GM12892 (cell line): ENCODE results near the gene PRKAR2B.

Experiments used
- DNase-seq: peaks from one replicate; pipeline ENCODE4 v3.0.0; 2011; ENCODE audit not compliant: insufficient read length
- FAIRE-seq: peaks from 2 replicates; lab custom pipeline; 2011; peaks lifted over from hg19 to GRCh38; lab: Jason Lieb, UNC
- POLR2A ChIP-seq: IDR thresholded peaks from 2 replicates; pipeline ENCODE4 v1.6.1; 2011; ENCODE audit warnings: low read depth, low read length, control low read depth
- POLR2AphosphoS5 ChIP-seq: IDR thresholded peaks from 2 replicates; pipeline ENCODE4 v1.6.1; 2011; ENCODE audit warnings: low read depth, low read length, control low read depth
- TAF1 ChIP-seq: IDR thresholded peaks from 2 replicates; pipeline ENCODE4 v1.6.1; 2011; ENCODE audit warnings: low read depth, mild to moderate bottlenecking, control low read depth, low read length, borderline replicate concordance

Gene PRKAR2B

GRCh38 chr7:107014387-107015023 lies 30.0 kb upstream of the PRKAR2B start:
- no peak for FAIRE-seq
- TF ChIP-seq TAF1 (no peak), POLR2A (no peak), POLR2AphosphoS5 (no peak)
- no peak for DNase-seq

GRCh38 chr7:107016312-107016711 lies 28.2 kb upstream of the PRKAR2B start:
- DNase-seq = no peak
- no peak for FAIRE-seq
- no peak for TF ChIP-seq TAF1

GRCh38 chr7:107017965-107018719 lies 26.4 kb upstream of the PRKAR2B start:
- TF ChIP-seq POLR2AphosphoS5 = no peak
- no peak for TF ChIP-seq POLR2A
- TF ChIP-seq TAF1 = no peak
- no peak for DNase-seq
- FAIRE-seq = no peak

GRCh38 chr7:107020400-107020799 lies 24.1 kb upstream of the PRKAR2B start:
- FAIRE-seq (no peak), DNase-seq (no peak)
- TF ChIP-seq POLR2AphosphoS5 (no peak), POLR2A (no peak), TAF1 (no peak)

GRCh38 chr7:107021600-107021999 lies 22.9 kb upstream of the PRKAR2B start:
- no peak for DNase-seq
- TF ChIP-seq POLR2A (no peak), TAF1 (no peak), POLR2AphosphoS5 (no peak)
- no peak for FAIRE-seq

- FAIRE-seq (no peak), DNase-seq (no peak)
- TF ChIP-seq POLR2AphosphoS5 (no peak), POLR2A (no peak), TAF1 (no peak)
Measured at GRCh38 chr7:107023522-107024151, 20.9 kb upstream of the PRKAR2B start.

- no peak for TF ChIP-seq POLR2A
- no peak for TF ChIP-seq POLR2AphosphoS5
- no peak for TF ChIP-seq TAF1
- no peak for DNase-seq
- no peak for FAIRE-seq
Measured at GRCh38 chr7:107024906-107025305, 19.6 kb upstream of the PRKAR2B start.

GRCh38 chr7:107025449-107026103 lies 18.9 kb upstream of the PRKAR2B start:
- FAIRE-seq (no peak), DNase-seq (no peak)
- no peak for TF ChIP-seq POLR2AphosphoS5
- no peak for TF ChIP-seq TAF1
- TF ChIP-seq POLR2A = no peak

- no peak for FAIRE-seq
- no peak for DNase-seq
- TF ChIP-seq POLR2AphosphoS5 (no peak), POLR2A (no peak), TAF1 (no peak)
Measured at GRCh38 chr7:107026166-107026565, 18.3 kb upstream of the PRKAR2B start.

- DNase-seq (no peak), FAIRE-seq (peak; percentile 44)
- TF ChIP-seq TAF1 = no peak
Measured at GRCh38 chr7:107027208-107027607, 17.3 kb upstream of the PRKAR2B start.

- TF ChIP-seq POLR2A = no peak
- no peak for TF ChIP-seq TAF1
- no peak for TF ChIP-seq POLR2AphosphoS5
Measured at GRCh38 chr7:107029061-107029763, 15.3 kb upstream of the PRKAR2B start.

More at GRCh38 chr7:107029061-107029763, 15.3 kb upstream of the PRKAR2B start:
- FAIRE-seq = no peak
- no peak for DNase-seq
